MM.1S (cell line): ENCODE measurements around the gene OXT.
"Not testable (repeated sequence)": the region's sequence is repeated elsewhere in the genome, so short reads cannot be mapped to it uniquely, and the experiment has no call there.

ENCODE experiments used
- DNase-seq: peaks from one replicate; pipeline ENCODE4 v3.0.0-alpha.2; 2015
- H2AFZ ChIP-seq: fragments of 300-600 bp; sonication (generic); 2 replicates; pipeline ENCODE4 v1.6.0; 2016; ENCODE audit warnings: antibody characterized with exemption, low read length
- H3F3A ChIP-seq: fragments of 300-600 bp; sonication (generic); 2 replicates; pipeline ENCODE4 v1.6.1; 2016; ENCODE audit warnings: mild to moderate bottlenecking, antibody characterized with exemption, low read length, moderate library complexity, mixed read lengths; ENCODE audit not compliant: insufficient read depth
- H3K27ac ChIP-seq: fragments of 300-600 bp; sonication (generic); 2 replicates; pipeline ENCODE4 v1.5.1; 2016; ENCODE audit warnings: mild to moderate bottlenecking, low read length
- H3K27me3 ChIP-seq: fragments of 300-600 bp; sonication (generic); replicated peaks from 2 replicates; pipeline ENCODE4 v1.6.0; 2016; ENCODE audit warnings: low read length; ENCODE audit not compliant: insufficient read depth
- H3K36me3 ChIP-seq: fragments of 300-600 bp; sonication (generic); replicated peaks from 2 replicates; pipeline ENCODE4 v1.6.1; 2016; ENCODE audit warnings: mild to moderate bottlenecking, low read length, mixed read lengths; ENCODE audit not compliant: insufficient read depth
- H3K4me1 ChIP-seq: fragments of 300-600 bp; sonication (generic); 2 replicates; pipeline ENCODE4 v1.6.1; 2016; ENCODE audit warnings: low read length, mixed read lengths
- H3K4me2 ChIP-seq: fragments of 300-600 bp; sonication (generic); 2 replicates; pipeline ENCODE4 v1.6.0; 2016; ENCODE audit warnings: low read depth, low read length
- H3K4me3 ChIP-seq: fragments of 300-600 bp; sonication (generic); 2 replicates; pipeline ENCODE4 v1.5.1; 2016; ENCODE audit warnings: low read length, mixed read lengths
- H3K79me2 ChIP-seq: fragments of 300-600 bp; sonication (generic); 2 replicates; pipeline ENCODE4 v1.6.1; 2016; ENCODE audit warnings: mixed run types, low read length, mixed read lengths
- H3K9ac ChIP-seq: fragments of 300-600 bp; sonication (generic); 2 replicates; pipeline ENCODE4 v1.6.1; 2016; ENCODE audit warnings: low read length, mixed read lengths
- H3K9me2 ChIP-seq: fragments of 300-600 bp; sonication (generic); replicated peaks from 2 replicates; pipeline ENCODE4 v1.6.1; 2016; ENCODE audit warnings: mild to moderate bottlenecking, low read length, mixed read lengths; ENCODE audit not compliant: insufficient read depth
- H3K9me3 ChIP-seq: fragments of 300-600 bp; sonication (generic); replicated peaks from 2 replicates; pipeline ENCODE4 v1.6.1; 2016; ENCODE audit warnings: mild to moderate bottlenecking, low read length, mixed read lengths; ENCODE audit not compliant: insufficient read depth
- H4K20me1 ChIP-seq: fragments of 300-600 bp; sonication (generic); 2 replicates; pipeline ENCODE4 v1.6.1; 2016; ENCODE audit warnings: mild to moderate bottlenecking, low read length, moderate library complexity, mixed read lengths; ENCODE audit not compliant: insufficient read depth
- CTCF ChIP-seq: fragments of 300-600 bp; sonication (generic); IDR thresholded peaks from 2 replicates; pipeline ENCODE4 v1.5.1; 2016; ENCODE audit warnings: antibody characterized with exemption, low read length, mixed read lengths
- EZH2 ChIP-seq: fragments of 300-600 bp; sonication (generic); optimal IDR thresholded peaks from 2 replicates; pipeline ENCODE3; 2017; ENCODE audit warnings: low read depth, mild to moderate bottlenecking, antibody characterized with exemption, low read length, mixed read lengths
- EZH2phosphoT487 ChIP-seq: fragments of 300-600 bp; sonication (generic); IDR thresholded peaks from 2 replicates; pipeline ENCODE4 v1.6.1; 2018; ENCODE audit warnings: antibody characterized with exemption, low read length

Gene OXT

DNA sequence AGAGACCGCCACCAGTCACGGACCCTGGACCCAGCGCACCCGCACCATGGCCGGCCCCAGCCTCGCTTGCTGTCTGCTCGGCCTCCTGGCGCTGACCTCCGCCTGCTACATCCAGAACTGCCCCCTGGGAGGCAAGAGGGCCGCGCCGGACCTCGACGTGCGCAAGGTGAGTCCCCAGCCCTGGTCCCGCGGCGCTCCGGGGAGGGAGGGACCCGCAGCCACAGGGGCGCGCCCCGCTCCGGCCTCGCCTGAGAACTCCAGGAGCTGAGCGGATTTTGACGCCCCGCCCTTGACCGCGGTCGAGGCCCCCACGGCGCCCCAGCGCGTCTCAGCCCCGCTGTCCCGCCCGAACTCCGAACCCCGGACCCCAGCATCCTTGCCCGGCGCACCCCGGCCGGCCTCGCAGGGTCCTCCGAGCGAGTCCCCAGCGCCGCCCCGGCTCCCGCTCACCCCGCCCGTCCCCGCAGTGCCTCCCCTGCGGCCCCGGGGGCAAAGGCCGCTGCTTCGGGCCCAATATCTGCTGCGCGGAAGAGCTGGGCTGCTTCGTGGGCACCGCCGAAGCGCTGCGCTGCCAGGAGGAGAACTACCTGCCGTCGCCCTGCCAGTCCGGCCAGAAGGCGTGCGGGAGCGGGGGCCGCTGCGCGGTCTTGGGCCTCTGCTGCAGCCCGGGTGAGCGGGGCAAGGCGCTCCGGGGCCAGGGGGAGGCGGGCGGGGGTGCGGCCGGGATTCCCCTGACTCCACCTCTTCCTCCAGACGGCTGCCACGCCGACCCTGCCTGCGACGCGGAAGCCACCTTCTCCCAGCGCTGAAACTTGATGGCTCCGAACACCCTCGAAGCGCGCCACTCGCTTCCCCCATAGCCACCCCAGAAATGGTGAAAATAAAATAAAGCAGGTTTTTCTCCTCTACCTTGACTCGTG, at the start of gene OXT:
OXT (plus strand) TSS at position 11 of the 920 bp plus-strand sequence; CDS start at position 47, 36 bp downstream.
- no peaks in the 10 kb centered on the region for H3K79me2 ChIP-seq
- H3K9ac ChIP-seq: no peak within 1 kb of the TSS
- no peaks in the 10 kb centered on the region for H3F3A ChIP-seq
- DNase-seq: no peak
- no peak within 1 kb of the TSS for H3K27ac ChIP-seq
- H3K4me1 ChIP-seq: peaks cover 9% of the 10 kb centered on the region; the same call in 1 of the 2 replicates
- no peaks in the 10 kb centered on the region for H3K27me3 ChIP-seq
- no peaks in the 10 kb centered on the region for H4K20me1 ChIP-seq
- no peaks in the 10 kb centered on the region for H3K9me3 ChIP-seq
- no peaks in the 10 kb centered on the region for H3K9me2 ChIP-seq
- H2AFZ ChIP-seq: no peak within 1 kb of the TSS
- no peak within 1 kb of the TSS for H3K4me3 ChIP-seq
- TF ChIP-seq EZH2phosphoT487: no peak
- no peak for TF ChIP-seq EZH2
- TF ChIP-seq CTCF: no peak
- H3K4me2 ChIP-seq: no peak within 1 kb of the TSS
- no peaks in the 10 kb centered on the region for H3K36me3 ChIP-seq

DNA sequence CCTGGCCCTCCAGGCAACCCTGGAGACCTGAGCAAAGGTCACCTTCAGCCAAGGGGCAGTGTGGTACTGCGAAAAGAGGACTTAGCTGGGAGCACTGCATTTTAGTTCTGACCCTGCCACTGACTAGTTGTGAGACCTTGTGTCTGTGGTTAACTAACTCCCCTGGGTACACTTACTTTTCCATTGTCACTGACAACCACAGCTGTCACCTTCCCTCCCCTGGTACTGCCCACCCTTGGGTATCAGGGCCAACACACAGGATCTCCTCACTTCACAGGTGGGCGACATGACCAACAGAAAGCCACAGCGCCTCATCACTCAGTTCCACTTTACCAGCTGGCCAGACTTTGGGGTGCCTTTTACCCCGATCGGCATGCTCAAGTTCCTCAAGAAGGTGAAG, 49.6 kb upstream of the OXT start:
- H3K9ac ChIP-seq: no peak overlapping the region
- no peaks in the 10 kb centered on the region for H3F3A ChIP-seq
- no peaks in the 10 kb centered on the region for H3K9me2 ChIP-seq
- DNase-seq: no peak
- H3K27me3 ChIP-seq: no peaks in the 10 kb centered on the region
- no peaks in the 10 kb centered on the region for H3K9me3 ChIP-seq
- TF ChIP-seq CTCF (no peak), EZH2phosphoT487 (no peak), EZH2 (no peak)
- no peaks in the 10 kb centered on the region for H4K20me1 ChIP-seq
- no peak overlapping the region for H2AFZ ChIP-seq
- H3K4me1 ChIP-seq: no peaks in the 10 kb centered on the region
- H3K4me2 ChIP-seq: no peak overlapping the region
- no peaks in the 10 kb centered on the region for H3K79me2 ChIP-seq
- no peak overlapping the region for H3K4me3 ChIP-seq
- no peak overlapping the region for H3K27ac ChIP-seq
- no peaks in the 10 kb centered on the region; the same call in 1 of the 2 replicates for H3K36me3 ChIP-seq

- H3K4me3 ChIP-seq, H3K27me3 ChIP-seq, H3K36me3 ChIP-seq, H3F3A ChIP-seq, H3K27ac ChIP-seq, H3K79me2 ChIP-seq, H2AFZ ChIP-seq, H4K20me1 ChIP-seq, H3K9me2 ChIP-seq, H3K9me3 ChIP-seq, DNase-seq, H3K4me2 ChIP-seq, H3K9ac ChIP-seq, H3K4me1 ChIP-seq: not testable (repeated sequence)
Measured at GRCh38 chr20:3022559-3023490, 48.6 kb upstream of the OXT start.
